ENCODE data around the gene PCDHA3.
"Not testable (repeated sequence)": the region's sequence is repeated elsewhere in the genome, so short reads cannot be mapped to it uniquely, and the experiment has no call there.

Gene PCDHA3

GRCh38 chr5:140800816-140801493, at the start of gene PCDHA3:
PCDHA3 (plus strand) TSS chr5:140801057.
- Mint-ChIP-seq H3K4me3 (no peak within 1 kb of the TSS), H3K9me3 (peaks cover 42% of the 10 kb centered on the region), H3K27me3 (peaks cover 13% of the 10 kb centered on the region), H3K36me3 (ENCODE audit: low read depth) (peaks cover 18% of the 10 kb centered on the region), H3K27ac (no peak within 1 kb of the TSS), H3K4me1 (no peaks in the 10 kb centered on the region)
- DNase-seq: no peak
- no peak for ATAC-seq

GRCh38 chr5:140753561-140753960, 47.3 kb upstream of the PCDHA3 start:
- Mint-ChIP-seq H3K27me3 (peaks cover 4% of the 10 kb centered on the region), H3K36me3 (ENCODE audit: low read depth) (peaks cover 9% of the 10 kb centered on the region), H3K4me1 (no peaks in the 10 kb centered on the region), H3K4me3 (no peak overlapping the region), H3K9me3 (peaks cover 83% of the 10 kb centered on the region), H3K27ac (no peak overlapping the region)
- ATAC-seq: no peak
- DNase-seq: no peak

GRCh38 chr5:140764177-140764973, 36.5 kb upstream of the PCDHA3 start:
- ATAC-seq (no peak), DNase-seq (no peak)
- H3K36me3 Mint-ChIP-seq (ENCODE audit: low read depth): peaks cover 35% of the 10 kb centered on the region
- peaks cover 2% of the 10 kb centered on the region for H3K27me3 Mint-ChIP-seq
- H3K9me3 Mint-ChIP-seq: peaks cover 77% of the 10 kb centered on the region
- no peak overlapping the region for H3K4me3 Mint-ChIP-seq
- no peak overlapping the region for H3K27ac Mint-ChIP-seq
- no peaks in the 10 kb centered on the region for H3K4me1 Mint-ChIP-seq

GRCh38 chr5:140767444-140767843, 33.4 kb upstream of the PCDHA3 start:
- no peak overlapping the region for H3K27ac Mint-ChIP-seq
- no peaks in the 10 kb centered on the region for H3K4me1 Mint-ChIP-seq
- peaks cover 84% of the 10 kb centered on the region for H3K9me3 Mint-ChIP-seq

GRCh38 chr5:140780512-140780911, 20.3 kb upstream of the PCDHA3 start:
- Mint-ChIP-seq H3K4me1 (no peaks in the 10 kb centered on the region), H3K9me3 (peaks cover 77% of the 10 kb centered on the region), H3K36me3 (ENCODE audit: low read depth) (peaks cover 12% of the 10 kb centered on the region), H3K27me3 (peaks cover 6% of the 10 kb centered on the region), H3K27ac (no peak overlapping the region), H3K4me3 (no peak overlapping the region)
- no peak for ATAC-seq
- no peak for DNase-seq

More at GRCh38 chr5:140767444-140767843, 33.4 kb upstream of the PCDHA3 start:
- DNase-seq (no peak), ATAC-seq (no peak)
- no peak overlapping the region for H3K4me3 Mint-ChIP-seq
- peaks cover 24% of the 10 kb centered on the region for H3K36me3 Mint-ChIP-seq (ENCODE audit: low read depth)
- H3K27me3 Mint-ChIP-seq: no peaks in the 10 kb centered on the region

- H3K36me3 Mint-ChIP-seq (ENCODE audit: low read depth): peaks cover 23% of the 10 kb centered on the region
- H3K9me3 Mint-ChIP-seq: peaks cover 49% of the 10 kb centered on the region
- DNase-seq: no peak
- H3K27ac Mint-ChIP-seq: no peak within 1 kb of the TSS
- H3K27me3 Mint-ChIP-seq: peaks cover 20% of the 10 kb centered on the region
- no peaks in the 10 kb centered on the region for H3K4me1 Mint-ChIP-seq
- H3K4me3 Mint-ChIP-seq: no peak within 1 kb of the TSS
- ATAC-seq: no peak
Observed at GRCh38 chr5:140785905-140786686, 14.8 kb upstream of the PCDHA3 start, which contains the start of gene PCDHA1. PCDHA1 (plus strand) TSS chr5:140786140.

- peaks cover 25% of the 10 kb centered on the region for H3K27me3 Mint-ChIP-seq
- H3K36me3 Mint-ChIP-seq (ENCODE audit: low read depth): peaks cover 21% of the 10 kb centered on the region
- H3K4me1 Mint-ChIP-seq, ATAC-seq, DNase-seq, H3K27ac Mint-ChIP-seq, H3K4me3 Mint-ChIP-seq: not testable (repeated sequence)
- H3K9me3 Mint-ChIP-seq: peaks cover 51% of the 10 kb centered on the region
Observed at GRCh38 chr5:140787422-140787821, 13.4 kb upstream of the PCDHA3 start.

GRCh38 chr5:140787849-140788504, 12.9 kb upstream of the PCDHA3 start:
- H3K27ac Mint-ChIP-seq, DNase-seq, ATAC-seq, H3K4me3 Mint-ChIP-seq, H3K4me1 Mint-ChIP-seq: not testable (repeated sequence)
- peaks cover 21% of the 10 kb centered on the region for H3K36me3 Mint-ChIP-seq (ENCODE audit: low read depth)
- H3K27me3 Mint-ChIP-seq: peaks cover 25% of the 10 kb centered on the region
- H3K9me3 Mint-ChIP-seq: peaks cover 51% of the 10 kb centered on the region

GRCh38 chr5:140791089-140791488, 9.8 kb upstream of the PCDHA3 start:
- no peak overlapping the region for H3K4me3 Mint-ChIP-seq

GRCh38 chr5:140794595-140795258, 6.1 kb upstream of the PCDHA3 start, which contains the start of gene PCDHA2:
PCDHA2 (plus strand) TSS chr5:140794852.
- Mint-ChIP-seq H3K27me3 (peaks cover 14% of the 10 kb centered on the region), H3K4me3 (no peak within 1 kb of the TSS), H3K4me1 (no peaks in the 10 kb centered on the region), H3K36me3 (ENCODE audit: low read depth) (peaks cover 15% of the 10 kb centered on the region), H3K27ac (no peak within 1 kb of the TSS), H3K9me3 (peaks cover 47% of the 10 kb centered on the region)
- DNase-seq: no peak
- ATAC-seq: no peak

More at GRCh38 chr5:140791089-140791488, 9.8 kb upstream of the PCDHA3 start:
- Mint-ChIP-seq H3K9me3 (peaks cover 50% of the 10 kb centered on the region), H3K27me3 (peaks cover 27% of the 10 kb centered on the region), H3K4me1 (no peaks in the 10 kb centered on the region), H3K36me3 (ENCODE audit: low read depth) (peaks cover 24% of the 10 kb centered on the region), H3K27ac (no peak overlapping the region)
- DNase-seq (no peak), ATAC-seq (no peak)

- Mint-ChIP-seq H3K4me1 (no peaks in the 10 kb centered on the region), H3K27me3 (peaks cover 16% of the 10 kb centered on the region), H3K4me3 (no peak overlapping the region), H3K27ac (no peak overlapping the region), H3K9me3 (peaks cover 50% of the 10 kb centered on the region), H3K36me3 (ENCODE audit: low read depth) (peaks cover 15% of the 10 kb centered on the region)
- DNase-seq (no peak), ATAC-seq (no peak)
Observed at GRCh38 chr5:140795259-140795641, 5.6 kb upstream of the PCDHA3 start.

GRCh38 chr5:140796072-140796717, 4.7 kb upstream of the PCDHA3 start:
- H3K9me3 Mint-ChIP-seq: peaks cover 53% of the 10 kb centered on the region
- H3K27ac Mint-ChIP-seq, DNase-seq, ATAC-seq, H3K4me1 Mint-ChIP-seq, H3K4me3 Mint-ChIP-seq: not testable (repeated sequence)
- H3K36me3 Mint-ChIP-seq (ENCODE audit: low read depth): peaks cover 19% of the 10 kb centered on the region
- peaks cover 16% of the 10 kb centered on the region for H3K27me3 Mint-ChIP-seq

- Mint-ChIP-seq H3K9me3 (peaks cover 52% of the 10 kb centered on the region), H3K36me3 (ENCODE audit: low read depth) (peaks cover 21% of the 10 kb centered on the region), H3K27me3 (peaks cover 16% of the 10 kb centered on the region)
Observed at GRCh38 chr5:140796718-140797095, 4.2 kb upstream of the PCDHA3 start.

More at GRCh38 chr5:140796718-140797095, 4.2 kb upstream of the PCDHA3 start:
- DNase-seq (no peak), ATAC-seq (no peak)
- Mint-ChIP-seq H3K4me3 (no peak overlapping the region), H3K27ac (no peak overlapping the region), H3K4me1 (no peaks in the 10 kb centered on the region)
